Mucosa of rectum (tissue), 2 donors: ENCODE data around the gene KIAA1958.

ENCODE experiments used
- H3K27ac ChIP-seq, 2 donors: one replicate each; pipeline ENCODE4 v1.7.0; 2013; ENCODE audit warnings: inconsistent platforms in 2 of 2, low read depth in 2 of 2, low read length in 2 of 2
- H3K27me3 ChIP-seq, 2 donors: one replicate each; pipeline ENCODE4 v1.7.0; 2013; ENCODE audit warnings: low read length in 2 of 2; ENCODE audit not compliant: control insufficient read depth in 2 of 2, insufficient read depth in 2 of 2
- H3K36me3 ChIP-seq, 2 donors: one replicate each; pipeline ENCODE4 v1.7.0; 2013; ENCODE audit warnings: low read length in 2 of 2; ENCODE audit not compliant: control insufficient read depth in 2 of 2, insufficient read depth in 2 of 2
- H3K4me1 ChIP-seq, 2 donors: one replicate each; pipeline ENCODE4 v1.7.0; 2013; ENCODE audit warnings: low read length in 2 of 2, mild to moderate bottlenecking in 1 of 2; ENCODE audit not compliant: control insufficient read depth in 2 of 2, insufficient read depth in 2 of 2
- H3K4me3 ChIP-seq, 2 donors: one replicate each; pipeline ENCODE4 v1.7.0; 2013; ENCODE audit warnings: low read length in 2 of 2
- H3K9ac ChIP-seq, 2 donors: one replicate each; pipeline ENCODE4 v1.7.0; 2013; ENCODE audit warnings: low read length in 2 of 2, low read depth in 1 of 2, mild to moderate bottlenecking in 1 of 2
- H3K9me3 ChIP-seq, 2 donors: one replicate each; pipeline ENCODE4 v1.7.0; 2013; ENCODE audit warnings: low read length in 2 of 2; ENCODE audit not compliant: control insufficient read depth in 2 of 2
- donor health status: healthy.
- donor health status: Normal muscosa, but diverticular disease.

The KIAA1958 gene, protein sequence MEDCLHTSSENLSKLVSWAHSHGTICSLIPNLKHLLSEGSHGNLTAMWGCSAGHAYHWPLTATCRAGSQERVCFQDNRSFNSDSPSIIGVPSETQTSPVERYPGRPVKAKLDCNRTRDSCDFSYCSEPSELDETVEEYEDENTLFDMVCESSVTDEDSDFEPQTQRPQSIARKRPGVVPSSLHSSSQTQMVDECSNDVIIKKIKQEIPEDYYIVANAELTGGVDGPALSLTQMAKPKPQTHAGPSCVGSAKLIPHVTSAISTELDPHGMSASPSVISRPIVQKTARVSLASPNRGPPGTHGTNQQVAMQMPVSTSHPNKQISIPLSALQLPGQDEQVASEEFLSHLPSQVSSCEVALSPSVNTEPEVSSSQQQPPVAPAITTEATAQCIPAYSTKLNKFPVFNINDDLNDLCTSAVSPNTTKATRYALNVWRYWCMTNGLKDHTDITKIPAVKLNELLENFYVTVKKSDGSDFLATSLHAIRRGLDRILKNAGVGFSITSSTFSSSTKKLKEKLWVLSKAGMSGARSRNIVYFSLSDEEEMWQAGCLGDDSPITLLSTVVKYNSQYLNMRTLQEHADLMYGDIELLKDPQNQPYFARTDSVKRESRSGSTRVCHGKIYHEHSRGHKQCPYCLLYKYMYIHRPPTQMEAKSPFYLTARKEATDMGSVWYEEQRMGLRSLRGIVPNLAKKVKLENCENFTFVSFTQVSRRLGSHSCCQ

DNA sequence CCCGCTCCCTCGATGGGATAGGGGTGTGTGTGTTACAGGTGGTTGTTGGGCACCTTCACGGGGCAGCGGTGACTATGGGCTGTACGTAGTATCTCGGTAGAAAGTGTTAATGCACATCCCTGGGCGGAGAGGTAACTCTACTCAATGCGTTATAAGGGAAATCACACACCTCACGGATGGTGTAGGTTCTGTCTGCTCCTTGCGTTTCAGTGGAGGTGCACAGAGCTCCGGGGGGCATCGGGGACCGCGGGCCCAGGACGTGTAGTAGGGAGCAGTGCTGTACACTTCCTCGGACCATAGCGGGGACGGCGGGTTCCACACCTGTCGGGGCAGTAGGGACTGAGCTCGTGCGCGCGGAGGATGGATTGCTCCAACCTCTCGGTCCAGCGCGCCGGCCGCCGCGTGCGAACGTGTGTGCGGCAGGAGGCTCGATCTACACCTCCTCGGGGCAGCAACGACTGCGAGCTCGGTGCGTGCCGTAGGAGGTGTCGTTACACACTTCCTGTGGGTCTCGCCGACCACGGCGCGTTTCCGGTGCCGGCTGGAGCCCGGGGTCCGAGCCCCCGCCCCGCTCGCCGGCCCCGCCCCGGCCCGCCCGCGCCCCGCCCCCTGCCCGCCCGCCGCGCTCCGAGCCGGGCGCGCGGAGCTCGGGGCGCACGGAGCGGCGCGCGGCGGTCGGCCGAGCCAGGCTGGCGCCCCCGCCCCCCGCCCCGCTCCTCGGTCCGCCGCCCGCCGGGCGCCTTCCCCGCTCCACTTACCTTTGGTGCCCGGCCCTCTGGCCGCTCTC, at the start of gene KIAA1958:
Gene KIAA1958 (plus strand): TSS at position 607 of the 787 bp plus-strand sequence. CDS start 87,254 bp downstream, outside the sequence.
- H3K4me3 ChIP-seq = peak within 1 kb of the TSS; percentile 85 to 92
- no peaks in the 10 kb centered on the region for H3K9me3 ChIP-seq
- H3K27me3 ChIP-seq = no peaks in the 10 kb centered on the region
- H3K4me1 ChIP-seq = peaks cover 7 to 11% of the 10 kb centered on the region in 2 donors
- H3K27ac ChIP-seq = peak within 1 kb of the TSS; percentile 52 to 79
- H3K9ac ChIP-seq = peak within 1 kb of the TSS; percentile 78 to 84
- no peaks in the 10 kb centered on the region for H3K36me3 ChIP-seq

DNA sequence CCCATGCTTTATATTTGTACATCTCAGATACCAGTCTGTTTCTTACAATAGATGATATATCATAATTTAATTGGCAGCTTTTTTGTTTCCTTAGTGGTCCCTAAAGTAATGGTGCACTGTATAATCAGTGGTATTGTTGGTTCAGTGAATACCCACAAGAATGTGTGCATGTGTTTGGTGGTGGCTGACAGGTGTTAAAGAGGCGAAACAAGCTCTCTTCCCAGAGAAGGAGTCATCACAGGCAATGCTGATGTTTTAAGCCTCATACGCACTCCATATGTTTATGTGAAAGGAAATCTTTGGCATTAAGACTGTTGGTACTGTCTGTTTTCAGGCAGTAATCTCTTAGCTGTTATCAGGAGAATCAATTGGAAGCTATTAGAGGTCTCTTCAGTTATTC, 49.2 kb upstream of the KIAA1958 start:
- no peak overlapping the region for H3K4me3 ChIP-seq
- H3K9me3 ChIP-seq = no peaks in the 10 kb centered on the region
- no peaks in the 10 kb centered on the region for H3K4me1 ChIP-seq
- no peak overlapping the region for H3K9ac ChIP-seq
- H3K36me3 ChIP-seq = peaks cover 0 to 8% of the 10 kb centered on the region in 2 donors
- no peaks in the 10 kb centered on the region for H3K27me3 ChIP-seq
- H3K27ac ChIP-seq = no peak overlapping the region

DNA sequence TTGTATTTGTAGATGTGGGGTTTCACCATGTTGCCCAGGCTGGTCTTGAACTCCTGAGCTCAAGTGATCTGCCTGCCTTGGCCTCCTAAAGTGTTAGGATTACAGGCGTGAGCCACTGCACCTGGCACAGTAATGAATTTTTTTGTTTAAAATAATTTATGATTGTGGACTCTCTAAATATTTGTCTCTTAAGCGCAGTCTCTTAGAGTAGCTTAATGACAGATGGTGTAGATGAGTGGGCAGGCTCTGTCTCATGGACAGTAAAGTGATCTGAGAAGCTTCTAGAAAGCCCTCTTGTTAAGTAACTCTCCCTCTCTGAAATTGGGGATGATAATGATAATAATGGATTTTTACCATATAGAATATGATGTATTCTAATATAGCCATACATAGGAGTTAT, 47.5 kb upstream of the KIAA1958 start:
- no peak overlapping the region for H3K27ac ChIP-seq
- no peaks in the 10 kb centered on the region for H3K9me3 ChIP-seq
- no peaks in the 10 kb centered on the region for H3K27me3 ChIP-seq
- H3K4me3 ChIP-seq = no peak overlapping the region
- no peaks in the 10 kb centered on the region for H3K4me1 ChIP-seq
- H3K9ac ChIP-seq = no peak overlapping the region
- H3K36me3 ChIP-seq = peaks cover 0 to 8% of the 10 kb centered on the region in 2 donors

DNA sequence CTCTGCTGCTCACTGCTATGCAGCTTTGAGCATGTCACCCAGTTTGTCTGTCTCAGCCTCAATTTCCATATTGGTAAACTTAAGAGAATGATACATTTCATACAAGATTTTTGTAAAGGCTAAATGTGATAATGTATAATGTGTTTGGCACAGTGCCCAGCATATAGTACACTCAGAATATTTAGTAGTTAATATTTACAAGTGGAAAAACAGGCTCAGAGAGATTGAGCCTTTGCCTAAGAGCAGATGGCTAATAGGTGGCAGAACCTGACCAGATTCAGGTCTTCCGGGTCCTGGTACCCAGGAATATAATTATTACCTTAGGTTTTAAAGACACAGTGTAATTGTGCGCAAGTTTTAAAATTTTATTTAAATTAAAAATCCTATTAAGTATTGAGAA, 46.8 kb upstream of the KIAA1958 start:
- Histone ChIP-seq H3K27me3 (no peaks in the 10 kb centered on the region), H3K4me1 (no peaks in the 10 kb centered on the region), H3K27ac (no peak overlapping the region), H3K36me3 (peaks cover 0 to 8% of the 10 kb centered on the region in 2 donors), H3K9ac (no peak overlapping the region), H3K4me3 (no peak overlapping the region), H3K9me3 (no peaks in the 10 kb centered on the region)

DNA sequence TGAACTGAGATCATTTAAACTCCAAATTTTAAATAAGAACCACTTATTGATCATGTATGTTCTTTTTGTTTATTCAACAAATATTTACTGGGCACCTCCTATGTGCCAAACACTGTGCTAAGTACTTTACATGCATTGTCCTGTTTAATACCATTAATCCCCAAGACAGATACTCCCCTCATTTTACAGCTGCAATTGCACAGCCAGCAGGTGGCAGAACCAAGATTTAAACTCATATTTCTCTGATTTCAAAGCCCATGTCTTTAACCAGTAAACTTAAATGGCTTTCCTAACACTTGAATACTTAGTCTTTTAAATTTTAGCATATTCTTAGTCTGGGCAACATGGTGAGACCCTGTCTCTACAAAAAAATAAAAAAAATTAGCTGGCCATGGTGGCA, 43.4 kb upstream of the KIAA1958 start:
- H3K9me3 ChIP-seq = no peaks in the 10 kb centered on the region
- no peaks in the 10 kb centered on the region for H3K27me3 ChIP-seq
- no peak overlapping the region for H3K27ac ChIP-seq
- no peaks in the 10 kb centered on the region for H3K4me1 ChIP-seq
- H3K4me3 ChIP-seq = no peak overlapping the region
- H3K36me3 ChIP-seq = peaks cover 0 to 8% of the 10 kb centered on the region in 2 donors
- H3K9ac ChIP-seq = no peak overlapping the region

DNA sequence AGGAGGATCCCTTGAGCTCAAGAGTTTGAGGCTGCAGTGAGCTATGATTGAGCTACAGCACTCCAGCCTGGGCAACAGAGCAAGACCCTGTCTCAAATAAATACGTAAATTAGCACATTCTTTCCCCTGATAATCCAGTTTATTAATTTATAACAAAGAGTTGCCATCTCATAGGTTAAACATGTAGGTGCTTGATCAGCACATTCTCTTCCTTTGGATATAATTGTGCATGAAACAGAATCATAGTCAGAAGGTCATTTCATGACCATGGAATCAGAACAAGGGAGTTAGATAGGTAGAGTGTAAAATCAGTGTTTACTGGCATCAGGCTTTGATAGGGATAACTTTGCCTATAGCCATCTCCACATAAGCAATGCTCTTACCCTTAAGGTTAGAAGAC, 43.0 kb upstream of the KIAA1958 start:
- Histone ChIP-seq H3K4me3 (no peak overlapping the region), H3K27ac (no peak overlapping the region), H3K9ac (no peak overlapping the region), H3K36me3 (peaks cover 0 to 8% of the 10 kb centered on the region in 2 donors), H3K27me3 (no peaks in the 10 kb centered on the region), H3K4me1 (no peaks in the 10 kb centered on the region), H3K9me3 (no peaks in the 10 kb centered on the region)

DNA sequence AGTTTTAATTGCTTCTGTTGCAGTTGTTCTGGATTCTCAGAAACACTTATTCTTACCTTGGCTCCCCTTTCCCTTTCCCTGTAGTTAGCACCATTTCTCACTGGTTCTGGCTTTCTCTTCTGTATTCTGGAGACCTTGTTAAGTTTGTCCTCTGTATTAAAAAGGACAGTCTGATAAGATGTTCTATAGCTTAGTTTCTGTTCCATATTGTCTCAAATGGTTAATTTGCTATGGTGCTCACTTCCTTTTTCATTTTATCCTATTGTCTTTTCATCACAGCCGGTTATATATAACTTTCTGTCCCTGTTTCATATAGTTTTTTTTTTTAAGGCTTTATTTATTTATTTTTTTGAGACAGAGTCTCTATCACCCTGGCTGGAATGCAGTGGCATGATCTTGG, 41.4 kb upstream of the KIAA1958 start:
- H3K36me3 ChIP-seq = peaks cover 0 to 3% of the 10 kb centered on the region in 2 donors
- no peak overlapping the region for H3K4me3 ChIP-seq
- no peaks in the 10 kb centered on the region for H3K4me1 ChIP-seq
- H3K9ac ChIP-seq = no peak overlapping the region
- no peak overlapping the region for H3K27ac ChIP-seq
- no peaks in the 10 kb centered on the region for H3K9me3 ChIP-seq
- H3K27me3 ChIP-seq = no peaks in the 10 kb centered on the region

DNA sequence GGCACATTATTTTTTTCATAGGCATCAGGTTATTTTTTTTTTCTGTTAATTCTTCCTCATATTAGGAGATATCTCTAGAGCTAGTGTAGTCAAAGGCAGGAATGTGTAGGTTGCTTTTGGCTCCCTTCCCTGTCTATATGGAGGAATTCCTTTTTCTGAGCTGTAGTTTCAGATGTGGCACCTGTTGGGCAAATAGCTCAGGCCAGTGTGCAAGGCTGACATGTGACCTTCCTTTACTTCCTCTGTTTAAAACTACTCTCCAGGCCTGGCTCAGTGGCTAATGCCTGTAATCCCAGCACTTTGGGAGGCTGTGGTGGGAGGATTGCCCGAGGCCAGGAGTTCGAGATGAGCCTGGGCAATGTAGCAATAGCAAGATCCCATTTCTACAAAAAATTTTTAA, 40.5 kb upstream of the KIAA1958 start:
- Histone ChIP-seq H3K9ac (no peak overlapping the region), H3K27ac (no peak overlapping the region), H3K9me3 (no peaks in the 10 kb centered on the region), H3K36me3 (no peaks in the 10 kb centered on the region), H3K27me3 (no peaks in the 10 kb centered on the region), H3K4me3 (no peak overlapping the region), H3K4me1 (no peaks in the 10 kb centered on the region)

DNA sequence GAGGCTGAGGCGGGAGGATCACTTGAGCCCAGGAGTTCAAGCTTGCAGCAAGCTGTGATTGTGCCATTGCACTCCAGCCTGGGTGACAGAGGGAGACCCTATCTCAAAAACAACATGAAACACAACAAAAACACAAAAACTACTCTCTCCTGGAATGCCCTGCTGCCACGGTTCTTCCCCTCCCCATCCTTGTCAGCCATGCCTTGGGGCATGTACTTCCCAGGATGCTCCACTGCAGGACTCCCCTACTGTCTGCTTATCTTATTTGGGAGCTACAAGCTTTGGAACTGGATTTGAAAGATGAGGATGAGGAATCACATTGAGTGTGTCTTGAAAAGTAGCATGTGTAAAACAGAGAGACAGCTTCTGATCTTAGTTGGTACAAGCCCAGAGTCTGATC, 40.1 kb upstream of the KIAA1958 start:
- no peaks in the 10 kb centered on the region for H3K9me3 ChIP-seq
- H3K27ac ChIP-seq = no peak overlapping the region
- no peak overlapping the region for H3K9ac ChIP-seq

DNA sequence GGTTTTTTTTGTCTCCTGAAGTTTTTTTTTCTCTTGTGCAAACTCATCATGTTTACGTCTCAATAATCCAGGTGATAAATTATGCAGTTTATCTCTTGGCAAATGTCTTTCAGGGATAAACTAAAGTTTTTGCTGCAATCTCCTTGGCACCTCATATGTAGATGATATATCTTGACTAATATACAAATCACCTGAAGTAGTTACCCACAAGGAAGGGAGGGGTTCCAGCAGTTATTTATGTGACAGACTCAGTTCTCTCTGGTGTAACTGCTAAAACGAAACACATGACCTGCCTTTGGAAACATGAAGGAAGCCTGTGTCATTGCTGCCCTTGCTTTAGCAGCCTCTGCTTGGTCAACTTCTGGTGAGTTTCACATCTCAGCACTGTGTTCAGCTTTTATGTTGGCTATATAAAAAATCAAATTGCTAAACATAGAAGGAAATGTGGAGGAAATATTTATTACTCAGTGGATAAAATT, 39.3 kb upstream of the KIAA1958 start:
- Histone ChIP-seq H3K9me3 (no peaks in the 10 kb centered on the region), H3K27ac (no peak overlapping the region), H3K4me1 (no peaks in the 10 kb centered on the region), H3K9ac (no peak overlapping the region), H3K36me3 (no peaks in the 10 kb centered on the region), H3K4me3 (no peak overlapping the region), H3K27me3 (no peaks in the 10 kb centered on the region)

More for the DNA sequence above, 40.1 kb upstream of the KIAA1958 start:
- Histone ChIP-seq H3K36me3 (no peaks in the 10 kb centered on the region), H3K27me3 (no peaks in the 10 kb centered on the region), H3K4me3 (no peak overlapping the region), H3K4me1 (no peaks in the 10 kb centered on the region)
